ENCODE data around the gene WNT2B. TPM values are rescaled to one million over a fixed set of nuclear protein-coding genes. Genes with fewer than 3 reads are reported as not detected.

WNT2B gene
- total RNA-seq, 1 experiment from 2014 or later = 0.68 TPM

GRCh38 chr1:112575154-112575804 is 66.5 kb downstream of the WNT2B start:
- Histone ChIP-seq H3K23me2 (ENCODE audit: insufficient read length, low read depth, low read length, poor library complexity, severe bottlenecking) (no peaks in the 10 kb centered on the region), H3K79me1 (ENCODE audit: insufficient read depth, low read depth, low read length, poor library complexity, severe bottlenecking) (no peaks in the 10 kb centered on the region), H3K56ac (ENCODE audit: insufficient read length, low read depth, low read length) (no peak overlapping the region), H4K5ac (ENCODE audit: insufficient read length, low read depth, low read length) (no peak overlapping the region), H4K20me1 (ENCODE audit: control insufficient read depth, insufficient read depth, insufficient read length) (no peaks in the 10 kb centered on the region), H2BK12ac (ENCODE audit: insufficient read length, low read depth, low read length) (no peak overlapping the region), H2AFZ (ENCODE audit: low read length) (no peak overlapping the region), H3K23ac (ENCODE audit: insufficient read length, low read depth, low read length) (no peak overlapping the region), H3K4me1 (ENCODE audit: insufficient read depth, low read length) (no peaks in the 10 kb centered on the region), H2BK15ac (ENCODE audit: low read depth, low read length) (no peak overlapping the region), H2BK5ac (ENCODE audit: insufficient read length, low read length) (no peak overlapping the region), H3T11ph (ENCODE audit: low read length) (no peak overlapping the region), H4K8ac (replicated peaks; ENCODE audit: insufficient read length, low read depth, low read length) (no peak overlapping the region), H3K18ac (ENCODE audit: insufficient read length, low read depth, low read length) (no peak overlapping the region), H2AK5ac (ENCODE audit: insufficient read length, low read length) (no peak overlapping the region), H3K27me3 (ENCODE audit: insufficient read depth, low read length) (no peaks in the 10 kb centered on the region), H3K79me2 (ENCODE audit: insufficient read depth, low read length) (no peaks in the 10 kb centered on the region), H4K91ac (ENCODE audit: insufficient read length, low read depth, low read length) (no peak overlapping the region), H2BK20ac (ENCODE audit: low read depth, low read length, poor library complexity, severe bottlenecking) (no peak overlapping the region), H3K27ac (ENCODE audit: insufficient read length, low read depth, low read length) (no peak overlapping the region), H3K14ac (ENCODE audit: insufficient read depth, low read length) (no peak overlapping the region), H3K4me2 (ENCODE audit: insufficient read depth, insufficient read length, low read length) (no peak overlapping the region), H3K4ac (ENCODE audit: low read depth, low read length) (no peak overlapping the region), H3K9me3 (ENCODE audit: control insufficient read depth, low read depth, low read length) (no peaks in the 10 kb centered on the region), H3K9ac (ENCODE audit: extremely low read depth, insufficient read length, low read length) (no peak overlapping the region), H2BK120ac (ENCODE audit: low read depth, low read length, poor library complexity, severe bottlenecking) (no peak overlapping the region)
- DNase-seq = no peak
- no peak overlapping the region for H3K27ac Mint-ChIP-seq
- peaks cover 0 to 3% of the 10 kb centered on the region in 2 experiments; a peak in 1 of 5 replicates for H3K9me3 Mint-ChIP-seq
- no peaks in the 10 kb centered on the region for H3K27me3 Mint-ChIP-seq (ENCODE audit: low read depth)
- TF ChIP-seq, protein P1, sequence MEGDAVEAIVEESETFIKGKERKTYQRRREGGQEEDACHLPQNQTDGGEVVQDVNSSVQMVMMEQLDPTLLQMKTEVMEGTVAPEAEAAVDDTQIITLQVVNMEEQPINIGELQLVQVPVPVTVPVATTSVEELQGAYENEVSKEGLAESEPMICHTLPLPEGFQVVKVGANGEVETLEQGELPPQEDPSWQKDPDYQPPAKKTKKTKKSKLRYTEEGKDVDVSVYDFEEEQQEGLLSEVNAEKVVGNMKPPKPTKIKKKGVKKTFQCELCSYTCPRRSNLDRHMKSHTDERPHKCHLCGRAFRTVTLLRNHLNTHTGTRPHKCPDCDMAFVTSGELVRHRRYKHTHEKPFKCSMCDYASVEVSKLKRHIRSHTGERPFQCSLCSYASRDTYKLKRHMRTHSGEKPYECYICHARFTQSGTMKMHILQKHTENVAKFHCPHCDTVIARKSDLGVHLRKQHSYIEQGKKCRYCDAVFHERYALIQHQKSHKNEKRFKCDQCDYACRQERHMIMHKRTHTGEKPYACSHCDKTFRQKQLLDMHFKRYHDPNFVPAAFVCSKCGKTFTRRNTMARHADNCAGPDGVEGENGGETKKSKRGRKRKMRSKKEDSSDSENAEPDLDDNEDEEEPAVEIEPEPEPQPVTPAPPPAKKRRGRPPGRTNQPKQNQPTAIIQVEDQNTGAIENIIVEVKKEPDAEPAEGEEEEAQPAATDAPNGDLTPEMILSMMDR (conservative IDR thresholded peaks at IDR 0.05) = no peak
- peaks cover 9 to 36% (median 36%) of the 10 kb centered on the region in 3 experiments for H3K36me3 Mint-ChIP-seq (ENCODE audit: insufficient read depth in 1 of 3, low read depth in 3 of 3)
- no peak overlapping the region for H3K4me3 Mint-ChIP-seq
- H3K4me1 Mint-ChIP-seq = no peaks in the 10 kb centered on the region
- no CpG with 5 or more reads among the region's 8 CpGs for WGBS (ENCODE audit: extremely low coverage, insufficient read length, low lambda C conversion rate)
